H1 (cell line): ENCODE measurements around the gene HPCAL4. TPM values are rescaled to one million over a fixed set of nuclear protein-coding genes. Genes with fewer than 3 reads are reported as not detected.

Experiments
- CHD7 ChIP-seq: fragments of 300-600 bp; sonication (generic); IDR thresholded peaks from 2 replicates; pipeline ENCODE4 v1.7.1; 2012; ENCODE audit warnings: low read length, moderate library complexity, mild to moderate bottlenecking, inconsistent platforms; ENCODE audit not compliant: insufficient replicate concordance
- POLR2A ChIP-seq, 2 experiments: IDR thresholded peaks; 1 replicate in 1 of 2; 2 replicates in 1 of 2; pipeline ENCODE4 v1.6.1; 2011; ENCODE audit warnings: low read depth in 2 of 2, low read length in 2 of 2, mild to moderate bottlenecking in 2 of 2; ENCODE audit errors: control extremely low read depth in 1 of 2
- RAD21 ChIP-seq, 2 experiments: IDR thresholded peaks in 1 of 2; conservative IDR thresholded peaks in 1 of 2; 2 replicates each; pipeline ENCODE4 v1.6.1; 2011; ENCODE audit warnings: low read depth in 2 of 2, low read length in 2 of 2, improper control_type of control experiment in 1 of 2, inconsistent platforms in 1 of 2, mild to moderate bottlenecking in 1 of 2, moderate library complexity in 1 of 2
- SAP30 ChIP-seq: fragments of 300-600 bp; sonication (generic); IDR thresholded peaks from 2 replicates; pipeline ENCODE4 v1.7.1; 2012; ENCODE audit warnings: low read length, moderate library complexity, mild to moderate bottlenecking, inconsistent platforms; ENCODE audit not compliant: insufficient read depth, insufficient replicate concordance
- TAF1 ChIP-seq: IDR thresholded peaks from 2 replicates; pipeline ENCODE4 v1.6.1; 2011; ENCODE audit warnings: mild to moderate bottlenecking, low read depth, low read length
- ZNF274 ChIP-seq: IDR thresholded peaks from 2 replicates; pipeline ENCODE4 v1.7.0; 2012; ENCODE audit warnings: low read length, borderline replicate concordance; ENCODE audit errors: extremely low read depth
- polyA plus RNA-seq, 7 experiments: library from polyadenylated mRNA; depleted of rRNA in 3 of 7; stranded (reverse) in 5 of 7; unstranded in 2 of 7; fragments of >200 nt in 5 of 7; fragments of 200-250 nt in 2 of 7; gene quantifications; 1 replicate in 5 of 7; 2 replicates in 1 of 7; 4 replicates in 1 of 7; pipeline versions ENCODE4 v1.2.1 to v1.2.3, GENCODE V29; 2011 to 2013; ENCODE audit warnings: missing spikeins in 2 of 7, mixed read lengths in 2 of 7
- total RNA-seq: library from RNA; stranded (reverse); fragmentation: NEBNext Ultra II Directional; extraction: Animal tissue kit (Norgen Biotek cat#: 25700); gene quantifications from 2 replicates; pipeline ENCODE4 v1.2.1, GENCODE V29; 2021

The HPCAL4 gene
- total and polyA plus RNA-seq, 2 of the 8 experiments (the other 6 are each of a cell fraction or from before 2014, with no cell fraction given) = 0.54 to 0.74 TPM

- TF ChIP-seq CHD7 (no peak), TAF1 (no peak), POLR2A (IDR thresholded peaks at IDR 0.05; ENCODE audit: control extremely low read depth in 1 of 2, low read depth in 2 of 2, low read length in 2 of 2) (no peak), SAP30 (no peak), ZNF274 (no peak), RAD21 (IDR thresholded peaks at IDR 0.05 in 1 of 2, conservative IDR thresholded peaks at IDR 0.05 in 1 of 2; ENCODE audit: low read depth in 2 of 2, low read length in 2 of 2) (no peak)
Measured at GRCh38 chr1:39662861-39663260, 28.4 kb downstream of the HPCAL4 start (continued).
